NCI-H146 treated with DMSO at 0.1 percent for 48 hours (cell line): Measurements from ENCODE around the gene HOXB3.
A peak's percentile ranks its signal among the peaks of the same experiment; 100 is the strongest.

Source experiments
- DNase-seq: peaks from one replicate; lab custom pipeline; 2025; ENCODE audit not compliant: unreplicated experiment; lab: John Stamatoyannopoulos, UW

HOXB3 gene

DNA sequence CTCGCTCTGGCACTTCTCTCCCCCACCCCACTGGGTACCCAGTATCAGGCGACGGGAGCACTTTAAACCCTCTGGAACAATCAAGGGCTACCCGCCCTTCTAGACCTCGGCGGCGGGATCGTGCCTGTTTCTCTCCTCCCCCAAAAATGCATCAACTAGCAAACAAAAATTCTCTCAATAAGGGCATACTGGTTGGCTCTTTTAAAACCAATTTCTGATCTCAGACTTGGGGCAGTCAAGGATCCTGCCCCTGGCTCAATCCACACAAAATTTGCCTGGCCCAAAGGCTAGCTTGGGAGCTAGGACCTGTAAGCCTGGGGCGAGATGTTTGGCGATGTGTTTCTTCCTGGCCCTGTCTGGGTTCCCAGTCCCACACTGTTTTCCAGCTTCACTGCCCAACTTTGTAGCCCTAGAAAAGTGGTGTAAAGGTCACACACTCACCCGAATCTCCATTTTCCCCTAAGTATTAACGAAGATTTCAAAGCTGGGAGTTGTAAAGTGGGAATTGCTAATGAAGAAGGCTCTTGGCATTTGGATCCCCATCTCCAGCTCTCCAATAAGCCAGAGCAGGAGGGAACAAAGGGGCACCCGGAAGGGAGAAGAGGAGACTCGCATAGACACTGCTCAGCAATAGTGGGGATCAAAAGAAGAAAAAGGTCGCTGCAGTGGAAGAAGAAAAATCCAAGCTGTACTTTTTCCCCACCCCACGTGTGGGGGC is 30.8 kb downstream of the HOXB3 start:
- DNase-seq: no peak

DNA sequence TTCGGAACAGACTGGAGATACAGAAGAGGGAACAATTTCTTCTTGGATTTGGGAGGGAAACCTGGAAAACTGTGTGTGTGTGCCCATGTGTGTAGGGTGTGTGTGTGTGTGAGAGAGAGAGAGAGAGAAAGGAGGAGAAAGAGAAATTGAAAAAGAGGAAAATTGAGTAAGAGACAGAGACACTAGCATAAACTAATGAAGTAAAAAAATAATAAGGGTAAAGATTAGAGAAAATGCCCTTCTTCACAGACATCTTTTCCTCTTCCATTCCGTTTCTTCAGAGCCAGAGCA is 31.3 kb downstream of the HOXB3 start:
- DNase-seq: no peak

- no peak for DNase-seq
Observed at GRCh38 chr17:48558057-48558830, 31.8 kb downstream of the HOXB3 start.

- DNase-seq: no peak
Observed at GRCh38 chr17:48556576-48557401, 33.3 kb downstream of the HOXB3 start.

DNA sequence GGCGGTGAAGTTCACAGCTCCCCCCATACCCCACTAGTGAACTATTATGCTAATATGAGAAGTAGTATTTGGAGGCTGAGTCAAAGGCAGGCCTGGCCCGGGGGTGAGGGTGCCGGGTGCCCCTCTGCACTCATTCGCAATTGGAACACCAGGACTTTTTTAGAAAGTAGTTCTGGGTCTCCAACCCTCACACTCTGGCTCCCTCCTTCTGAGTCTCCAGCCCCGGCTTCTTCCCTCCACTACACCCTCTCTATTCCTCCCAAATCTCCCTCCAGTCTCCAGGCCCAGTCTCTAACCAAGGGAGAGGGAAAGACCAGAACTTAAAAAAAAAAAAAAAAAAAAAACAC is 33.8 kb downstream of the HOXB3 start:
- DNase-seq: no peak

DNA sequence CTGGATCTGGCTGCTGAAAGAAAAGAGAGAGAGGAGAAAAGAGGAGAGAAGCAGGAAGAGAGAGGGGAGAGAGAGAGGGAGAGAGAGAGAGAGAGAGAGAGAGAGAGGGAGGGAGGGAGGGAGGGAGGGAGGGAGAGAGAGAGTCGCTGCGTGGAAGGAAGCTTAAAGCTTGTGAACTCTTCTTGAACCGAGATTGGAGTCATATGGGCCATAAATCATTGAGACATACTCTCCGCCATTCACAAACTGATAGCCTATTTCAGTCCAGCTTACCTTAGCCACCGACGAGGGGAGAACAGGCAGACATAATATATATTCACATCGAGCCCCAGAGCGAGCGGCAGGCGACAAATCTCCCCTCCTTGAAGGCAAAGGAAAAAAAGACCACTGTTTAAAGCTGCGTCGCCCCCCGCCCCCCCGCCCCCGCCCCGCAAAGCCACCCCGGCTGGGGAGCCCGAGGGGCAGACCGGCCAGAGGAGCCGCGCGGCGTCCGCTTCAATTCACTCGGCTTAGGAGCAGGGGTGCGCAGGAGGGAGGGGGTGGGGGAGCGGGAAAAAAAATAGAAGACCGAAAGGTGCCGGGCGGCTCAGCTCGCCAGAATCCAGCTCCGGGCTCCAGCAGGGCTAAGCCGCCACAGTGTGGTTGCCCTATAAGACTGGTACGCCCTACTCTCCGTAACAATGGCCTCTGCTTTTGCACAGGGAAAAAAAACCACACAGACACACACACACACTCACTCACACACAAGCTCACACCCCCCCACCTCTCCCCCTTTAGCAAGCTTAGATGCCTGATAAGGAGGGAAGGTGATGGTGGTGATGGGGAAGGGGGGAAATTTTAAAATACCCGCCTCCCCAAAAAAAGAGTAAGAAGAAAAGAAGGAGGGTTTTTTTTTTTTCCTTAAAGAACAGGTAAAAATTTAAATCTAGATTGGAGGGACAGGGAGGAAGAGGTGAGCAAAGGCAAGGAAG is 34.5 kb downstream of the HOXB3 start:
- DNase-seq: peak; percentile 55

DNA sequence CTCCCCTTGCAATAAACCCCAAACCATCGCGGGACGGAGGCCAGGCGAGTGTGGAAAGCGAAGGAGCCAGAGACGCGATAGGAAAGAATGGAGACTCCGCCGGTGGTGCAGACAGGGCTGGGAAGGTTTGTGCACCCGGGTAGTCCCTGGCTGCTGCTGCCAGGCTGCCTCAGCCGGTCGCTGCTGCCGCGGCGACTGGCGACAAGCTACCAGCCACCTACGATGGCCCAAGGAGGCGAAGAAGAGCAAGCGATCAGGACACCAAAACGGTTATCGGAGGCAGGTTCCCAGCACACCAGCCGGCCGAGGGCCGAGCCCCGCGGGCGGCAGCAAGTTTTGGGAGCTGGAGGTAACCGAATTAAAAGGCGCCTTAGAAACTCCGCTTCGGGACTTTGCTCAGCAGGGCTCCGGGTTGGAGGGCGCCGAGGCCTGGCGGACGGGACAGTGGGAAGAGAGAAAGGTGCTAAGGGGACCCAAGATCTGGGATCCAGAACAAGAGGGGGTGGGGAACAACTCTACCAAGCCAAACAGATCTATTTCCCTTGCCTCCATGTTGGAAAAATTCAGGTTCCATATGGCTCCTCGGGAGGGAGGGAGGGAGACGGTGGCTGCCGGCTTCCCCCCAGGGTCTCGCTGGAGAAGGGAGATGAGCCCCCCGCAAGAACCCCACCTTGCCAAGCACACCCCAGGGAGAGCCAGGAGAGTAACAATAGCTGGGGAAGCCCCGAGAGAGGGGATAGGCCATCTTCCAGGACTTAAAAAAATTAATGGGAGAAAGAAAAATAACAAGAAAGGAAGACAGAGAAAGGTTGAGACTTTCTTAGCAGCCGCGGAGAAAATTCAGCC is 35.4 kb downstream of the HOXB3 start:
- DNase-seq: no peak

GRCh38 chr17:48553826-48554225 is 36.2 kb downstream of the HOXB3 start:
- DNase-seq: no peak

GRCh38 chr17:48553190-48553547 is 36.9 kb downstream of the HOXB3 start:
- DNase-seq: no peak

DNA sequence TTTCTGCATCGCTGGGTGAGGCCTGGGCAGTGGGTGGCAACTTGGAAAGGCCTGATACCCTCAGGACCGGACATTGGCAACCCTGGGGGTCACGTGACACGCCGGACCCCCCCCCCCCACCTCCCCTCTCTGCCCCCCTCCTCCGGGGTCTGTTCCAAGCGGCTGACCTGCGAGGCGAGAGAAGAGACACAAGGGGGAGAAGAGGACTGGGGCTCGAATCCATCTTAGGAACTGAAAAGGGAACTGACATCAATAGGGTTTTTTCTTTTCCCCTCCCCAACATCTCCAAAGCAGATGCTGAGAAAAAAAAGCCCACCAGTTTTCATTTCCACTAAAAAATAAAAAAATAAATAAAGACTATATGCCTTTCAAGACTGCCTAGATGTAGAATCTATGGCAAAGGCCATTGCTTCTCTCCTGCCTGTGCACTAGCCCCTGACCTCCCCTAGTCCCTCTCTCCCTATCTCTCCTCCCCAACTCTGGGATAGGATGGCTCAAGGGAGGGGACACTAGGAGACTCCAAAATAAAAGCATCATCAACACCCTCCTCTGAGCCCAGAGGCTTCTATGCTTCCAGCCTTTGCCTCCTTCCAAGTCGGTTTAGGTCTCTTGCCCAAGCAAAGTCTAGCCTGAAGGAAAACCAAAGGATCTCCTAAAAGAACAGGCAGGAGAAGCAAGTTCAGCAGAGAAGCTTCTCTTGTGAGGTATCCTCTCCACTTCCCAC is 37.4 kb downstream of the HOXB3 start:
- no peak for DNase-seq

DNA sequence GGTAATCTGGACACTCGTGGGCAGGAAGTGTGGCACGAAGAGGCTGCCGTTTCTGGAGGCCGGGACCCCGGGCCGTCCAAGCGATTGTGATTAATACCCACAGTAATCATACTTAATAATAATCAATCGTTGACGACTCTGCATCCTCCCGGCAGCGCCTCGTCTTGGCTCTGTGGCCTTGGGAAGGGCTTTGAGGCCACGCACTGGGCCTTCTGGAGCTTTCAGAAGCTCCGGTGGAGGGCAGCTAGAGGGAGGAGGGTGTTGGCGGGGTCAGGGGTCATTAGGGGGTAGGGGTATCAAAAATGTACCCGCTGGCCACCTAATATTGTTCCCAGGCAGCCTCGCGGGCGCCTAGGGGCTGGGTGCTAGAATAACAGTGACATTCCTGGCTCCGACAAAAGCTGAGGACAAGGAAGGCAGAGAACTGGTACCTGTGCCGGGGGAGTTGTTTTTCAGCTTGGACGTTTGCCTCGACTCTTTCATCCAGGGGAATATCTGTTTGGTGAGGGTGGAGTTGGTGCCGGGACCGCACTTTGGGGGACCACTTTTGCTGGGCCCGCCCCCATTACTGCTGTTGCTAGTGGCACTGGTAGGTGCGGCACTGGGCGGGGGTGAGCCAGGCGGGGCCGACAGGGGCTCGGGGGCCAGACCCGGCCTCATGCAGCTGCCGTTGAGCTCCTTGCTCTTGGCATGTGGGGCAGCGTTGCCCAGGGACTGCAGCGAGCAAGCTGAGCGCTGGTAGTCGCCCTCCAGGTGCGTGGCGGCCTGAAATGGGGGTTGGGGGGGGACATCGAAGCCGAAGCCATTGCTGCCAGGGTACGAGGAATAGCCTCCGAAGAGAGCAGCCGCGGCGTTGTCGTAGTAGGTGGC is 38.2 kb downstream of the HOXB3 start:
- no peak for DNase-seq

DNA sequence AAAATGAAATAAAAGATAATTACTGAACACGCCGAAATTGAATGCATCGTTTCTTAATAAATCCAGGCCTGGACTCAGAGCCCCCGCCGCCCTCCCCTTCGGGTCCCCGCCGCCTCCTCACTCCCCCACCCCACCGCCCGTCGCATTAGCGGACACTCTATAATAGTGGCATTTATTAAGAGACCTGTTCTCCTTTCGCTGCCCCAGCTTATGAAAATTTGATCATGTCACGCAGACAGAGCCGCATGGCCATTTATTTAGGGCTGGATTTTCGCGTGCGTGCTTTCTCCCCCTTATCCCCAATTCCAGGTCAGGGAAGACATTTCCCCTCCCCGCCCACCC is 38.9 kb downstream of the HOXB3 start:
- DNase-seq: no peak

GRCh38 chr17:48550502-48551213 is 39.4 kb downstream of the HOXB3 start:
- DNase-seq: no peak

- no peak for DNase-seq
Observed at GRCh38 chr17:48549914-48550501, 40.0 kb downstream of the HOXB3 start.

DNA sequence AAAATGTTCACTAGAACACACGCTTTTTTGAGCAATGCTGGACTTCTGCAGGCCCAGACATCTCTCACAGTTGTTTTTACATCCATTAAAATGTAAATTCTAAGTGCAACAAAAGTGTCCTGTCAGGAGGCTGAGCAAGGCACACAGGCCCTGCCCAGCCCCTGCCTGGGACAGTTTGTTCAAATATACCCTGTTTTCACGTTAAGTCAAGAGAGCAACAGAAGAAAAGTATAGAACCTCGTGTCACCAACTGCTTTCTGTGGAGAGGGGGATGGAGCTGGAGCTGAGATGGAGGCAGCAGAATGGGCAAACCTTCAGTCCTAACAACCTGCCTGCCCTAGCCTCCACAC is 40.8 kb downstream of the HOXB3 start:
- DNase-seq: no peak

DNA sequence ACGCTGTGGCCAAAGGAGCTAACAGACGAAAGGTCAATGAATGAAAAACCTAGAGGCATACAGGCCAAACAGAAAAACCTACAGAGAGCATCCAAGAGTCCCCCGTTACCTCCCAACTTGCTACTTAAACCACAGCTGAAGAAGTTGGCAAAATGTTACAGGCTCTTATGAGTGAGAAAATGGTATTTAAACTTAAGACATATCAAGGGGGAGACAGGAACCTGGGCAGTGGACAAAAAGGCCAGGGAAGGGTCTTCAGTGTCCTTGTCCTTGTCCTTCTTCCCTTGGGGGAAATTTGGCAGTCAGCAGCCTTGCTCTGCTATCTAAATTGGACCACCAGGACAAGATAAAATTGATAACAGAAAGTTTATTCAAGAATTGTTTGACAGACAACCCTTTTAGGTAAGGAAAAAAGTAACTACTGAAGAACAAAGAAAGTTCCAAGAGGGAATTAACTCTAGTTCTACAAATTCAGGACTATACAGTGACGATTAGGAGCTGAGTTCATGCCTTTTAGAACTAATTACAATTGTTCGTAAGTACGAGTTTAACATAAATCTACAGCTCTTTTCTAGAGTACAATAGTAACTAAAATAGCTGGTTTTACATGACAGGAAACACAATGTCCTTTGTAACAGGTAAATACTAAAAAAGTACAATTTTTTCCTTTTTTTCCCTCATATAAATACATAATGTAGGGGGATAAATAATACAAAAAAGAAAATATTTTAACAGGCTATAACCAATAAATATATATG is 41.3 kb downstream of the HOXB3 start:
- no peak for DNase-seq
